Hepatocyte (in vitro differentiated cells): ENCODE data around the gene LIPC.

Experiments used
- EZH2 ChIP-seq: fragments of 200-600 bp; sonication (generic); IDR thresholded peaks from 2 replicates; pipeline ENCODE4 v1.6.1; 2016; ENCODE audit warnings: antibody characterized with exemption, mild to moderate bottlenecking, borderline replicate concordance
- TF ChIP-seq, protein P1 (sequence below): fragments of 200-600 bp; sonication (generic); IDR thresholded peaks from 2 replicates; pipeline ENCODE4 v1.5.1; 2016; ENCODE audit warnings: antibody characterized with exemption, mild to moderate bottlenecking; ENCODE audit not compliant: poor library complexity

GRCh38 chr15:58529041-58529440 lies 97.2 kb downstream of the LIPC start:
- TF ChIP-seq, protein P1, sequence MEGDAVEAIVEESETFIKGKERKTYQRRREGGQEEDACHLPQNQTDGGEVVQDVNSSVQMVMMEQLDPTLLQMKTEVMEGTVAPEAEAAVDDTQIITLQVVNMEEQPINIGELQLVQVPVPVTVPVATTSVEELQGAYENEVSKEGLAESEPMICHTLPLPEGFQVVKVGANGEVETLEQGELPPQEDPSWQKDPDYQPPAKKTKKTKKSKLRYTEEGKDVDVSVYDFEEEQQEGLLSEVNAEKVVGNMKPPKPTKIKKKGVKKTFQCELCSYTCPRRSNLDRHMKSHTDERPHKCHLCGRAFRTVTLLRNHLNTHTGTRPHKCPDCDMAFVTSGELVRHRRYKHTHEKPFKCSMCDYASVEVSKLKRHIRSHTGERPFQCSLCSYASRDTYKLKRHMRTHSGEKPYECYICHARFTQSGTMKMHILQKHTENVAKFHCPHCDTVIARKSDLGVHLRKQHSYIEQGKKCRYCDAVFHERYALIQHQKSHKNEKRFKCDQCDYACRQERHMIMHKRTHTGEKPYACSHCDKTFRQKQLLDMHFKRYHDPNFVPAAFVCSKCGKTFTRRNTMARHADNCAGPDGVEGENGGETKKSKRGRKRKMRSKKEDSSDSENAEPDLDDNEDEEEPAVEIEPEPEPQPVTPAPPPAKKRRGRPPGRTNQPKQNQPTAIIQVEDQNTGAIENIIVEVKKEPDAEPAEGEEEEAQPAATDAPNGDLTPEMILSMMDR, result no peak
- no peak for TF ChIP-seq EZH2
